ENCODE data around the gene LPIN3. TPM values are rescaled to one million over a fixed set of nuclear protein-coding genes. Genes with fewer than 3 reads are reported as not detected.

The LPIN3 gene
- total RNA-seq, 2 donors from 2014 or later, result 9.7 to 13.7 TPM

GRCh38 chr20:41380551-41381193 is 40.1 kb downstream of the LPIN3 start:
- Histone ChIP-seq H3K27me3 (no peaks in the 10 kb centered on the region), H3K9me3 (no peaks in the 10 kb centered on the region), H3K4me3 (no peak overlapping the region), H3K4me1 (no peaks in the 10 kb centered on the region), H3K27ac (no peak overlapping the region), H3K36me3 (no peaks in the 10 kb centered on the region)
- TF ChIP-seq CTCF (IDR thresholded peaks at IDR 0.05), result no peak
- no peak for DNase-seq (ENCODE audit: low spot score)

- Histone ChIP-seq H3K27me3 (no peaks in the 10 kb centered on the region), H3K9me3 (no peaks in the 10 kb centered on the region), H3K4me3 (no peak overlapping the region), H3K4me1 (peaks cover 0 to 14% of the 10 kb centered on the region in 2 donors), H3K27ac (no peak overlapping the region), H3K36me3 (no peaks in the 10 kb centered on the region)
- no peak for TF ChIP-seq CTCF (IDR thresholded peaks at IDR 0.05)
- no peak for DNase-seq (ENCODE audit: low spot score)
Observed at GRCh38 chr20:41382791-41383305, 42.2 kb downstream of the LPIN3 start.

GRCh38 chr20:41386502-41387427 is 46.1 kb downstream of the LPIN3 start:
- H3K9me3 ChIP-seq, result no peaks in the 10 kb centered on the region
- no peaks in the 10 kb centered on the region for H3K36me3 ChIP-seq
- H3K27ac ChIP-seq, result no peak overlapping the region
- no peak for DNase-seq (ENCODE audit: low spot score)
- TF ChIP-seq CTCF (IDR thresholded peaks at IDR 0.05), result no peak
- peaks cover 0 to 17% of the 10 kb centered on the region in 2 donors for H3K4me1 ChIP-seq
- H3K27me3 ChIP-seq, result no peaks in the 10 kb centered on the region
- H3K4me3 ChIP-seq, result no peak overlapping the region

GRCh38 chr20:41387444-41387851 is 46.8 kb downstream of the LPIN3 start:
- H3K4me3 ChIP-seq, result no peak overlapping the region
- TF ChIP-seq CTCF (IDR thresholded peaks at IDR 0.05), result no peak
- H3K27ac ChIP-seq, result no peak overlapping the region
- no peaks in the 10 kb centered on the region for H3K36me3 ChIP-seq
- H3K27me3 ChIP-seq, result no peaks in the 10 kb centered on the region
- no peaks in the 10 kb centered on the region for H3K9me3 ChIP-seq
- peaks cover 0 to 24% of the 10 kb centered on the region in 2 donors for H3K4me1 ChIP-seq
- DNase-seq (ENCODE audit: low spot score), result no peak

GRCh38 chr20:41390889-41391288 is 50.3 kb downstream of the LPIN3 start:
- Histone ChIP-seq H3K9me3 (no peaks in the 10 kb centered on the region), H3K27me3 (no peaks in the 10 kb centered on the region), H3K4me3 (no peak overlapping the region), H3K27ac (no peak overlapping the region), H3K36me3 (no peaks in the 10 kb centered on the region), H3K4me1 (peaks cover 0 to 58% of the 10 kb centered on the region in 2 donors)
- no peak for DNase-seq (ENCODE audit: low spot score)
- TF ChIP-seq CTCF (IDR thresholded peaks at IDR 0.05), result no peak
